H1 (cell line): ENCODE data around the gene ACER3. TPM values are rescaled to one million over a fixed set of nuclear protein-coding genes. Genes with fewer than 3 reads are reported as not detected.

Experiments used
- CTCF ChIA-PET: fragments of 300-600 bp; sonication (Branson Sonifier 250); formaldehyde crosslinking; loops from one replicate; lab custom pipeline; 2021; ENCODE audit not compliant: partially characterized antibody; lab: Charles Lee
- POLR2A ChIA-PET: fragments of 300-600 bp; sonication (Branson Sonifier 250); formaldehyde crosslinking; loops from one replicate; lab custom pipeline; 2021; ENCODE audit warnings: inconsistent platforms; ENCODE audit not compliant: partially characterized antibody; lab: Charles Lee
- DNase-seq, 2 experiments: peaks; one replicate each; pipeline versions ENCODE4 v3.0.0 to v3.0.0-alpha.2; 2010 to 2022; ENCODE audit warnings: low spot score in 2 of 2, low read depth in 1 of 2, mixed read lengths in 1 of 2
- FAIRE-seq: peaks from 2 replicates; lab custom pipeline; 2011; peaks lifted over from hg19 to GRCh38; lab: Jason Lieb, UNC
- H2AFZ ChIP-seq: 2 replicates; pipeline ENCODE4 v1.8.1; 2012; ENCODE audit warnings: low read length, inconsistent platforms
- H2AK5ac ChIP-seq: 2 replicates; pipeline ENCODE4 v1.6.1; 2013; ENCODE audit warnings: low read depth, low read length
- H2BK120ac ChIP-seq: replicated peaks from 2 replicates; pipeline ENCODE3; 2013; ENCODE audit warnings: low read depth, low read length, inconsistent platforms
- H2BK12ac ChIP-seq: 2 replicates; pipeline ENCODE4 v1.6.1; 2013; ENCODE audit warnings: low read depth, low read length
- H2BK15ac ChIP-seq: 2 replicates; pipeline ENCODE4 v1.6.1; 2013; ENCODE audit warnings: low read length
- H2BK20ac ChIP-seq: 2 replicates; pipeline ENCODE4 v1.6.1; 2013; ENCODE audit warnings: low read length
- H2BK5ac ChIP-seq: 2 replicates; pipeline ENCODE4 v1.6.1; 2013; ENCODE audit warnings: low read depth, low read length
- H3K14ac ChIP-seq: 2 replicates; pipeline ENCODE4 v1.6.1; 2013; ENCODE audit warnings: inconsistent platforms; ENCODE audit not compliant: insufficient read length
- H3K18ac ChIP-seq: 2 replicates; pipeline ENCODE4 v1.6.1; 2013; ENCODE audit warnings: low read length; ENCODE audit errors: extremely low read depth
- H3K23ac ChIP-seq: 2 replicates; pipeline ENCODE4 v1.6.1; 2013; ENCODE audit warnings: inconsistent platforms; ENCODE audit not compliant: insufficient read length
- H3K23me2 ChIP-seq: 2 replicates; pipeline ENCODE4 v1.6.1; 2013; ENCODE audit warnings: low read depth, low read length
- H3K27ac ChIP-seq: 2 replicates; pipeline ENCODE4 v1.6.1; 2011; ENCODE audit warnings: low read depth, low read length, inconsistent platforms
- H3K27me3 ChIP-seq, 4 experiments: replicated peaks in 1 of 4; 1 replicate in 1 of 4; 2 replicates in 3 of 4; pipeline versions ENCODE4 v1.6.1 to v1.8.1; 2011 to 2013; ENCODE audit warnings: low read length in 3 of 4, mild to moderate bottlenecking in 3 of 4, inconsistent platforms in 2 of 4, mixed read lengths in 2 of 4, moderate library complexity in 1 of 4; ENCODE audit not compliant: control insufficient read depth in 3 of 4, insufficient read depth in 3 of 4; ENCODE audit errors: extremely low read depth in 1 of 4
- H3K36me3 ChIP-seq, 4 experiments: 2 replicates each; pipeline versions ENCODE4 v1.6.1 to v1.8.1; 2011 to 2013; ENCODE audit warnings: mild to moderate bottlenecking in 4 of 4, low read length in 3 of 4, moderate library complexity in 2 of 4, control low read depth in 1 of 4, inconsistent platforms in 1 of 4; ENCODE audit not compliant: insufficient read depth in 4 of 4, control insufficient read depth in 2 of 4
- H3K4ac ChIP-seq: replicated peaks from 2 replicates; pipeline ENCODE3; 2013; ENCODE audit warnings: low read length, low read depth, mixed read lengths, inconsistent platforms; ENCODE audit not compliant: insufficient read length
- H3K4me1 ChIP-seq, 4 experiments: replicated peaks in 1 of 4; 1 replicate in 1 of 4; 2 replicates in 3 of 4; pipeline versions ENCODE4 v1.6.1 to v1.8.1; 2011 to 2013; ENCODE audit warnings: low read length in 3 of 4, inconsistent platforms in 2 of 4, mixed read lengths in 1 of 4; ENCODE audit not compliant: insufficient read depth in 4 of 4, control insufficient read depth in 3 of 4
- H3K4me2 ChIP-seq, 2 experiments: 2 replicates each; pipeline versions ENCODE4 v1.6.1 to v1.8.1; 2011 to 2013; ENCODE audit warnings: low read depth in 2 of 2, low read length in 2 of 2, control low read depth in 1 of 2, inconsistent platforms in 1 of 2, mild to moderate bottlenecking in 1 of 2; ENCODE audit not compliant: insufficient read depth in 1 of 2
- H3K4me3 ChIP-seq, 4 experiments: fragments of 200-600, 300-600 bp in 1 of 4; sonication (generic), shearing (Covaris generic), sonication (Bioruptor Twin) in 1 of 4; 2 replicates each; pipeline versions ENCODE4 v1.5.1 to v1.8.1; 2011 to 2016; ENCODE audit warnings: low read length in 4 of 4, low read depth in 3 of 4, control low read depth in 2 of 4, inconsistent platforms in 2 of 4, mild to moderate bottlenecking in 2 of 4, mixed read lengths in 1 of 4, moderate library complexity in 1 of 4; ENCODE audit not compliant: insufficient read depth in 2 of 4; ENCODE audit errors: extremely low read depth in 1 of 4
- H3K56ac ChIP-seq: replicated peaks from 2 replicates; pipeline ENCODE3; 2013; ENCODE audit warnings: low read depth, mild to moderate bottlenecking, mixed read lengths, low read length, inconsistent platforms; ENCODE audit not compliant: insufficient read length
- H3K79me1 ChIP-seq: 2 replicates; pipeline ENCODE4 v1.6.1; 2013; ENCODE audit warnings: low read depth, low read length, control low read depth
- H3K79me2 ChIP-seq, 2 experiments: 2 replicates each; pipeline versions ENCODE4 v1.6.1 to v1.8.1; 2012 to 2013; ENCODE audit warnings: low read length in 2 of 2, mild to moderate bottlenecking in 2 of 2, inconsistent platforms in 1 of 2; ENCODE audit not compliant: insufficient read depth in 2 of 2, control insufficient read depth in 1 of 2
- H3K9ac ChIP-seq, 4 experiments: replicated peaks in 1 of 4; 1 replicate in 1 of 4; 2 replicates in 3 of 4; pipeline versions ENCODE4 v1.6.1 to v1.8.1; 2011 to 2013; ENCODE audit warnings: low read depth in 3 of 4, low read length in 3 of 4, control low read depth in 2 of 4, mild to moderate bottlenecking in 2 of 4, moderate library complexity in 2 of 4, inconsistent platforms in 1 of 4; ENCODE audit errors: extremely low read depth in 1 of 4
- H3K9me3 ChIP-seq, 2 experiments: 2 replicates each; pipeline versions ENCODE4 v1.6.1 to v1.8.1; 2012 to 2013; ENCODE audit warnings: mild to moderate bottlenecking in 2 of 2, moderate library complexity in 2 of 2, control low read depth in 1 of 2, inconsistent platforms in 1 of 2, low read depth in 1 of 2, low read length in 1 of 2, mixed read lengths in 1 of 2; ENCODE audit not compliant: insufficient read depth in 2 of 2
- H4K20me1 ChIP-seq, 2 experiments: replicated peaks in 1 of 2; 2 replicates each; pipeline versions ENCODE3 to v1.8.1; 2011 to 2013; ENCODE audit warnings: inconsistent platforms in 2 of 2, low read length in 2 of 2, mild to moderate bottlenecking in 1 of 2; ENCODE audit not compliant: insufficient read depth in 2 of 2, control insufficient read depth in 1 of 2
- H4K5ac ChIP-seq: 2 replicates; pipeline ENCODE4 v1.6.1; 2013; ENCODE audit warnings: low read length, low read depth, mixed read lengths, inconsistent platforms; ENCODE audit not compliant: insufficient read length
- H4K8ac ChIP-seq: 2 replicates; pipeline ENCODE4 v1.8.0; 2013; ENCODE audit warnings: mild to moderate bottlenecking, moderate library complexity, low read length, inconsistent platforms; ENCODE audit not compliant: insufficient read depth; ENCODE audit errors: extremely low read depth
- H4K91ac ChIP-seq: replicated peaks from 2 replicates; pipeline ENCODE3; 2013; ENCODE audit warnings: low read length, mixed read lengths, inconsistent platforms; ENCODE audit not compliant: insufficient read length
- BCL11A ChIP-seq, 2 experiments: IDR thresholded peaks; one replicate each; pipeline ENCODE4 v1.6.1; 2011; ENCODE audit warnings: low read depth in 2 of 2, low read length in 2 of 2, mild to moderate bottlenecking in 2 of 2
- BRCA1 ChIP-seq: IDR thresholded peaks from 2 replicates; pipeline ENCODE4 v1.6.1; 2012; ENCODE audit warnings: low read depth, low read length, improper control_type of control experiment
- CEBPB ChIP-seq: IDR thresholded peaks from 2 replicates; pipeline ENCODE4 v1.6.1; 2012; ENCODE audit warnings: low read depth, low read length
- CTCF ChIP-seq, 3 experiments: IDR thresholded peaks; 1 replicate in 2 of 3; 2 replicates in 1 of 3; pipeline versions ENCODE4 v1.5.1 to v1.6.1; 2011; ENCODE audit warnings: low read length in 3 of 3, mild to moderate bottlenecking in 3 of 3, inconsistent platforms in 2 of 3, low read depth in 1 of 3, moderate library complexity in 1 of 3; ENCODE audit not compliant: insufficient read depth in 1 of 3; ENCODE audit errors: control extremely low read depth in 1 of 3
- HDAC2 ChIP-seq, 2 experiments: fragments of 300-600 bp in 1 of 2; sonication (generic) in 1 of 2; IDR thresholded peaks; 2 replicates each; pipeline ENCODE4 v1.6.1; 2011 to 2012; ENCODE audit warnings: low read depth in 2 of 2, low read length in 2 of 2, mild to moderate bottlenecking in 2 of 2, moderate library complexity in 2 of 2, borderline replicate concordance in 1 of 2, inconsistent platforms in 1 of 2
- KDM1A ChIP-seq: fragments of 200-600, 300-600 bp; sonication (generic); IDR thresholded peaks from 2 replicates; pipeline ENCODE4 v1.7.1; 2016; ENCODE audit warnings: mild to moderate bottlenecking, low read length, borderline replicate concordance
- RAD21 ChIP-seq, 2 experiments: IDR thresholded peaks in 1 of 2; conservative IDR thresholded peaks in 1 of 2; 2 replicates each; pipeline ENCODE4 v1.6.1; 2011; ENCODE audit warnings: low read depth in 2 of 2, low read length in 2 of 2, improper control_type of control experiment in 1 of 2, inconsistent platforms in 1 of 2, mild to moderate bottlenecking in 1 of 2, moderate library complexity in 1 of 2
- SAP30 ChIP-seq: fragments of 300-600 bp; sonication (generic); IDR thresholded peaks from 2 replicates; pipeline ENCODE4 v1.7.1; 2012; ENCODE audit warnings: low read length, moderate library complexity, mild to moderate bottlenecking, inconsistent platforms; ENCODE audit not compliant: insufficient read depth, insufficient replicate concordance
- SP1 ChIP-seq: IDR thresholded peaks from 2 replicates; pipeline ENCODE4 v1.6.1; 2011; ENCODE audit warnings: low read depth, low read length
- TBP ChIP-seq: IDR thresholded peaks from 2 replicates; pipeline ENCODE4 v1.6.1; 2011; ENCODE audit warnings: low read depth, low read length, improper control_type of control experiment
- WGBS, 2 experiments: shearing (Covaris generic) in 1 of 2; methylation state at CpG; one replicate each; pipeline versions ENCODE4 v1.1.6 to v1.1.7; 2013 to 2015; ENCODE audit warnings: low lambda C conversion rate in 2 of 2, mixed read lengths in 2 of 2, inconsistent platforms in 1 of 2, low coverage in 1 of 2, missing lambda C conversion rate in 1 of 2; ENCODE audit not compliant: insufficient replicate concordance in 2 of 2, insufficient coverage in 1 of 2, insufficient read length in 1 of 2; ENCODE audit errors: extremely low coverage in 1 of 2, missing lambda C conversion rate in 1 of 2; 5-methylcytosine and 5-hydroxymethylcytosine counted together
- polyA plus RNA-seq, 7 experiments: library from polyadenylated mRNA; depleted of rRNA in 3 of 7; stranded (reverse) in 5 of 7; unstranded in 2 of 7; fragments of >200 nt in 5 of 7; fragments of 200-250 nt in 2 of 7; gene quantifications; 1 replicate in 5 of 7; 2 replicates in 1 of 7; 4 replicates in 1 of 7; pipeline versions ENCODE4 v1.2.1 to v1.2.3, GENCODE V29; 2011 to 2013; ENCODE audit warnings: missing spikeins in 2 of 7, mixed read lengths in 2 of 7
- total RNA-seq: library from RNA; stranded (reverse); fragmentation: NEBNext Ultra II Directional; extraction: Animal tissue kit (Norgen Biotek cat#: 25700); gene quantifications from 2 replicates; pipeline ENCODE4 v1.2.1, GENCODE V29; 2021

The ACER3 gene
- total and polyA plus RNA-seq, 2 of the 8 experiments (the other 6 are each of a cell fraction or from before 2014, with no cell fraction given) = 5.7 to 16.2 TPM

GRCh38 chr11:76892306-76892705 is 31.6 kb downstream of the ACER3 start:
- Histone ChIP-seq H3K79me1 (no peaks in the 10 kb centered on the region; the same call in 1 of the 2 replicates), H3K56ac (no peak overlapping the region), H3K14ac (no peak overlapping the region), H3K79me2 (no peaks in the 10 kb centered on the region; a peak in 1 of 4 replicates), H3K27me3 (no peaks in the 10 kb centered on the region), H4K5ac (no peak overlapping the region), H3K23me2 (no peaks in the 10 kb centered on the region), H2BK20ac (no peak overlapping the region), H3K9me3 (no peaks in the 10 kb centered on the region), H3K36me3 (no peaks in the 10 kb centered on the region), H2AFZ (no peak overlapping the region), H4K8ac (no peak overlapping the region), H3K4me3 (no peak overlapping the region), H3K4me2 (no peak overlapping the region), H2BK12ac (no peak overlapping the region), H2BK120ac (no peak overlapping the region), H3K18ac (no peak overlapping the region), H3K9ac (no peak overlapping the region), H3K23ac (no peak overlapping the region), H2AK5ac (no peak overlapping the region), H2BK5ac (no peak overlapping the region), H3K4me1 (no peaks in the 10 kb centered on the region), H3K4ac (no peak overlapping the region), H3K27ac (no peak overlapping the region), H2BK15ac (no peak overlapping the region), H4K91ac (no peak overlapping the region), H4K20me1 (no peaks in the 10 kb centered on the region)
- FAIRE-seq = no peak
- 83% methylated on average over 1 of the region's 1 CpG; no CpG with 5 or more reads in 1 of the 2 experiments for WGBS, 2 experiments
- DNase-seq = no peak
- ChIA-PET CTCF (interaction anchor here (1.4 kb wide), 1 partner anchor 50 kb away, joined by 3 read pairs; no protein-coding TSS in a partner anchor), POLR2A (interaction anchor here (1.4 kb wide), 1 partner anchor 31 kb away, joined by 5 read pairs; the partner anchor contains the start of gene ACER3)
- TF ChIP-seq SP1 = no peak
- TF ChIP-seq CTCF (IDR thresholded peaks at IDR 0.05; ENCODE audit: control extremely low read depth in 1 of 3, insufficient read depth in 1 of 3, low read depth in 1 of 3, low read length in 3 of 3) = no peak
- no peak for TF ChIP-seq BCL11A (IDR thresholded peaks at IDR 0.05; ENCODE audit: low read depth in 2 of 2, low read length in 2 of 2)
- TF ChIP-seq TBP = no peak
- no peak for TF ChIP-seq BRCA1
- no peak for TF ChIP-seq KDM1A
- no peak for TF ChIP-seq SAP30
- no peak for TF ChIP-seq RAD21 (IDR thresholded peaks at IDR 0.05 in 1 of 2, conservative IDR thresholded peaks at IDR 0.05 in 1 of 2; ENCODE audit: low read depth in 2 of 2, low read length in 2 of 2)
- no peak for TF ChIP-seq CEBPB
- TF ChIP-seq HDAC2 (IDR thresholded peaks at IDR 0.05; ENCODE audit: borderline replicate concordance in 1 of 2, low read depth in 2 of 2, low read length in 2 of 2) = no peak
